Measurements from ENCODE around the gene FEZ2. TPM values are rescaled to one million over a fixed set of nuclear protein-coding genes. Genes with fewer than 3 reads are reported as not detected.
A peak's percentile ranks its signal among the peaks of the same experiment; 100 is the strongest.

FEZ2 gene
- total RNA-seq, 1 donor from 2014 or later: 48.5 TPM

DNA sequence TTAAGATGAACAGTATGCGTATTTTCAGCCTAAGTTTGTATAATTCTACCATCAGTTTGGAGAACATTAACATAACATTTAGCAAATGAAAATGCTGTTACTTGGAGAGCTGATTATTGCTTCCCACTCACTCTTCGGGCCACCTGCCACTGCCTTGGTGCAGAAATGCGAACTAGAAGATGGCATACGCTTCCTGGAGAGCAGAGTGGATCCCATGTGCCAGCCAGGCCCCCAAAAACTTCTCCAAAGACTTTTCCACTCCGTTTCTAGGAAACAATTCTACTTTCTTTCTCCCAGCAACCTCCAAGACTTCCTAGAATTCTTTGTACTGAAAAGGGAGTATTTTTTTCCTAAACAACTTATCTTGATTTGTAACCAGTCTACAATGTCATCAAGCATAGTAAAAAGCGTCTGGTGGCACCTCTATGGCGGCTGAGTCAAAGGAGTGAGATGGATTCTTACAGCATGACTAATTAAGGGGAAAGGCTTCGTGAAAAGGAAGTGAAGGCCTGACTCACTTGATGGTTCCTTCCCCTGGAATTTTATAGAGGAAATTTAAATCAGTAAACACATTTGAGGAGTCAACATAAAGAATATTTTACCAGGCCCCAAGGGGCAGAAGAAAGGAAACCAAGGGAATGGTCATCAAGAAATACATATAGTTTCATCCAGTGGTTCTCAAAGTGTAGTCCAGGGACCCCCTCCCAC is 36.6 kb downstream of the FEZ2 start:
- no peak for DNase-seq

DNA sequence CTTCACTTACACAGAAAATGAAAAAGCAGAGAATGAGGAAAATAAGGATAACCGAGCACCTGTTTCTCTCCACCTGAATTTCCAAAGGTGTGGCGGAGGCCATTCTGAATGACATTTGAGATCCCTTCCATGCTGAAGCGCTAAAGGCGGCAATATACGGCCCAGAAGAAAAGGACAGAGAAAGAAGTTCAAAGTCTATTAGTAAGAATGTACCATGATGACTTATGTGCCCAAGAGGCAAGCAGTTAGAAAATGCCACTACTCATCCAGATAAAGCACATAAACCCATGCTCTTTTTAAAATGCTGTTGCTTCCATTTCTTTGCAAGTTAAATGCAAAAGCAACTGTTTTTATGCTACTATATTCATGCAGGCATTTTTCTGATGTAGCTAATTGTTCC is 37.2 kb downstream of the FEZ2 start:
- no peak for DNase-seq

DNA sequence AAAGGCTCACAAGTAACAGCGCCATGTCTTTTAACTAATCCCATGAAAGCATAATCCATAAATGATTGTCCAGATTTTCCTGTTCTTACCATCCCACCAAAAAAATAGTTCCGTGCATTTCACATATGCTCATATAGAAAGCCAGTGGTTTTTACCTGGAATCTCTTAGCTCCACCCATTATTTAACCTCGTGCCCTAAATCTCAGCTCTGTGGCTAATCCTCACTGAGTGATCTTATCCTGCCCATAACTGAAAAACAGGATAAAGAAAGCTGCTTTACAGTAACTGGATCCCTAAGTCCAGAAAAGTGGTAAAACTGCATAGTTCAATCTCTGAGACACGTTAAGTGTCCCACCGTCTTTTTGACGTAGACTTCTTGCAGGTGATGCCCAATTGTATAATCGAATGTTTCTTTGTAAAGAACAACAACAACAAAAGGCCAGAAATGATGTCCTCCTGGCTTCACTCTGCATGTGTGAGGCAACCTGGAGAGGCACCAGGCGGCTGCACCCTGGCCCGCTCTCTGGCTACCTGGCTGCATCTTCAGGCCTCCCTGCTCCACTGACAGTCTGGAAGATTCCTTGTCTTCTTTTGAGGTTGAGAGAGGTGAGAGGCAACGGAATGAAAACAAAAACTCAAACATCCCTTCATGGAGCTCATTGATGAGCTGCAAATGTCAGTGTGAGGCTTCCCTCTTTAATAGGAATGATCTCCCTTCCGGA is 38.6 kb downstream of the FEZ2 start:
- DNase-seq: no peak

DNA sequence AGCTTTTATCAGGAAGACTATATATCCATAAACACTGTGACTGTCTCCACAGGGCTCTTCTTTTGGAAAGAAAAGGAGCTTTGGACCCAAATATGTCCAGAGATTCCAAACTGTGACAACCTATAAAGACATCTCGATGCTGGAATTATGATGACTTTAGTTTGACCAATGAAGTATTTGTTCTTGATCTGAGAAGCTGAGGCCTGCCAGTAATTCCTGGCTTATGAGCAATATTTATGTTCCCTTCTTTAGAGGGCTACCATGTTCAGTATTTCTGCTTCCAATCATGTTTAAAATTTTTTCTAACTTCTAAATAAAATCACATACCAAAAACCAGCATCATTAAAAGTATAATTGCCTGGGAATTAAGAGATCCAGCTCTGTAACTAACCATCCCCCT is 41.1 kb downstream of the FEZ2 start:
- DNase-seq: no peak

DNA sequence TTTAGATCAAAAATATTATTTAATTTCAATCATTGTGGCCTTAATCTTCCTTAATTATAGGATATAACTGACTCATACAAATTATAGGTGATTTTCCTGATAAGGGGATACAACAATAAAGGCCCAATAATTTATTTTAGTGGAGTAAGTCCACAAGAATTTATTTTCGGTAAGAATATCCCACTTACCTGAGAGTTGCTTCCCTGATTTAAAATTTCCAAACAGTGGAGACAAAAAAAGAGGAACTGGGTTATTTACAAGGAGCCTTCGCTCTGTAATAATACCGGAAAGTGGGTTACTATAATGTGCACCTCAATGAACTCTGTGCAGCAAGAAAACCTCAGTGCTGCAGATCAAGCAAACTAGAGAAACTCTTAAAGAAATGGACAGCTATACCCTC is 42.2 kb downstream of the FEZ2 start:
- no peak for DNase-seq

DNA sequence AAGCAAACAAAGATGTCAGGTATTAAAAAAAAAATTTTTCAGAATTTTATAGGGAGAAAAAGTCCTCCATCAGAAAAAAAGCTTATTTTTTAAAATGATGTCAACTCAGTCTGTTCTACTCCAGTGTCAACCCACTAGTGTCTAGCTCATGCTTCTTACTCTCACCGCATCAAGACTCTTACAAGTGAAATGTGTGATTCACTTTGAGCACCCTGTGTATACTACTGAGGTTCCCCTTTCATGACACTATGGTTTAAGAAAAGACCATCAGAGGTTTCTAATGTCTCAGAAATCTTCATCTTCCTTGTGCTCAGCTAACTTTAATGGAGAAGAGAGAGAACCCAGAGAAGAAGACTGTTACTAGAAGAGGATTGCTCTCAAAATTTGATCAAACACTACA is 43.4 kb downstream of the FEZ2 start:
- DNase-seq: no peak

DNA sequence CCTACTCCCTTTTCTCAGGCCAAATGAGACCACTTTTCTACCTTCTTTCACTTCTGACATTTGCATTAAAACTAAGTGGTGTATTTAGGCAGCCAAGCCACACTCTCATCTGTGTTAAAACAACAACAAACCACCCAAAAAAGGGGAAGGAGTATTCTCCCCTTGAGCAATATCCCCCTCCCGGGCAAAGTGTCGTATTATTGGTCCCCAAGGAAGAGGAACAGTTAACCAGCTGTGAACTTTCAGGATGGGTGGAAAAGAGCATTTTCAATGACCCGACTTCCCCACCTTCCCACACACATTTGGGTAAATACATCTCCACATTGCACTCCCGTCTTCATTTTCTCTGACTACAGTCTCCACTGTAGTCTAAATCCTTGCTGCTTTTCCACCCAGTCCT is 44.3 kb downstream of the FEZ2 start:
- no peak for DNase-seq

DNA sequence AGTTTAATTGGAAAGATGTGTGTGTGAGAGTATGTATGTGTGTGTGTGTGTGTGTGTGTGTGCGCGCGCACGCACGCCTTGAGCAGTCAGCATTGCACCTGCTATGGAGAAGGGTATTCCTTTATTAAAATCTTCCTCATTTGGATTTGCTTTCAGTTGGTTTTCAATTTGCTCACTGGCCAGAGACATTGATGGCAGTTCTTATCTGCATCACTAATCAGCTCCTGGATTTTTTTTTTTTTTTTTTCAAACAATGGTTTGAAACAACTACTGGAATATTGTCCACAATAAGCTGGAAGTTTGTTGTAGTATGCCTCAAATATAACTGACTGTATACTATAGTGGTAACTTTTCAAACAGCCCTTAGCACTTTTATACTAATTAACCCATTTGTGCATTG is 48.0 kb downstream of the FEZ2 start:
- DNase-seq: no peak

DNA sequence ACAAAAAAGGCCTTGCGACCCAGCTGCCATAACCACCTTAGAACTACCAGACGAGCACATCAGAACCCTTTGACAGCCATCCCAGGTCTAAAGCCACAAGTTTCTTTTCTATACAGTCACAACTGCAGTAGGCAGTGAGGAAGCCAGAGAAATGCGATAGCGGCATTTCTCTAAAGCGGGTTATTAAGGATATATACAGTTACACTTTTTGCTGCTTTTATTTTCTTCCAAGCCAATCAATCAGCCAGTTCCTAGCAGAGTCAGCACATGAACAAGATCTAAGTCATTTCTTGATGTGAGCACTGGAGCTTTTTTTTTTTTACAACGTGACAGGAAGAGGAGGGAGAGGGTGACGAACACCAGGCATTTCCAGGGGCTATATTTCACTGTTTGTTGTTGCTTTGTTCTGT is 48.8 kb downstream of the FEZ2 start:
- peak; percentile 19 for DNase-seq

DNA sequence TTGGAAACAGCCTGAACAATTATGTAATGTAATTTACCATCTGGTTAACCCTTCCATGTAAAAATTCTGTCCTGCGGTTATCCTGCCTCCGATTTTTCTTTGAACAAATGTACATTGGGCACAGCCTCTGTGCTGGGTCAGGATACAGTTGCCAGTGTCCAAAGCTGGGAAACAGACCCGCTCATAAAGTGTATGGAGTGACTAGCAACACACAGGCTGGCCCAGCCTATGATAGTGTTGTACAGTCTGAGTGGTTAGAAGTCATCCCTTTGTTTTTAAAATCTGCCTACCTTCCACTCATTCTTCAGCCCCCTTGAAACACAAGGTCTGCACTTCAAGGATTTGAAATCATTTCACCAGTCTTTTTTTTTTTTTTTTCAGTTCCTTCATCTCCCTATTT is 50.1 kb downstream of the FEZ2 start:
- DNase-seq: no peak

DNA sequence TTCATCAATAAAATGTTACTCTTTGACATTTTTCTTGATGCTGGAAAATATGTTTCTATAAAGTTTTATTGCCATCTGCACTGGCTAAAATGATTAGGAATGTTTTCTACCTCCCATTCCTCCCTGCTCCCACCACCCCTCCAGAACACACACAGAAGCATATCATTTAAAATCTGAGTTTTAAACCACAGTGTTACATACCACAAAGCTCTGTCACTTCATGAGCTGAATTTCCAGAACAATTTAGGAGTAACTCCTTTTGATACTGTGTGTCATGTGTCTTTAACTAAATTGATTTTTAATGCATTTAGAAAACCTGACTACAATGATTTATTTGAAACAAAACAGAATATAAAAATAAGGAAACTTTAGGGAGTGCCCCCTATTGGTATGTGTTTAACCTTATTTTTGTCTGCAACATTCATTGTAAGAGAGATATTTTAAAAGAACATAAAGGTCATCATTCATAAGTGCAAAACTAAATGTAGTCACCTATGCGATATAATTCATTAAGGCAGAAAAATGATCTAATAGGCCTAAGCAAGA is 52.0 kb downstream of the FEZ2 start:
- DNase-seq: no peak

DNA sequence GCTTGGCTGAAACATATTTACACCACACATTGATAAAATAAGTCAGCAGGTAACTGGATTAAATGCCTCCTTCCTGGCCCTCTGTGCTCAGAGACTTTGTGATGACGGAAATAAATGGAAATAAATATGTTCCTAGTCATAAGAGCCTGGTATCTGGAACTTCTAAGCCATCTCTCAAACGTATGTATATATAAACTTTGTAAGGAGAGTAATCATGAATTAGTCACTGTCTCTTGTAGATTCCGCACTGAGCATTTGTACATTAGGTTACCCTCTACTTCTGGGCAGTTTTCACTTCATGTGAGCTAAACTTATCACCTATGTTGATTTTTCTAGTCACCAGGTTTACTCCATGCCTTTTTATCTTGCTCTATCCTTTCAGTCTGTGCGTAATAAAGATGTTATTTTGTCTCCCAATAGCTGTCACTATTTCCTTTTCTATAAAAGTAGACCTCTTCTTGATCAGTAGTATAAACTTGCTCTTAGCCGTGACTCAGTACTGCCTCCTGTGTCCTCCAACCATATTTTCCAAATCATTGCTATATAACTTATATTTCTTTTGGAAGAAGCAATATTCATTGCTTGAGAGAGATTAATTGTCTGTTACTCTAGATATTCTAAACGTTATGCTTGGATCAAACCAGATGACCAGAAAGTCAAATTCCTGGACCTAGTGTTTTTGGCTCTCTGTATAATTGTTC is 53.2 kb downstream of the FEZ2 start:
- DNase-seq: no peak

DNA sequence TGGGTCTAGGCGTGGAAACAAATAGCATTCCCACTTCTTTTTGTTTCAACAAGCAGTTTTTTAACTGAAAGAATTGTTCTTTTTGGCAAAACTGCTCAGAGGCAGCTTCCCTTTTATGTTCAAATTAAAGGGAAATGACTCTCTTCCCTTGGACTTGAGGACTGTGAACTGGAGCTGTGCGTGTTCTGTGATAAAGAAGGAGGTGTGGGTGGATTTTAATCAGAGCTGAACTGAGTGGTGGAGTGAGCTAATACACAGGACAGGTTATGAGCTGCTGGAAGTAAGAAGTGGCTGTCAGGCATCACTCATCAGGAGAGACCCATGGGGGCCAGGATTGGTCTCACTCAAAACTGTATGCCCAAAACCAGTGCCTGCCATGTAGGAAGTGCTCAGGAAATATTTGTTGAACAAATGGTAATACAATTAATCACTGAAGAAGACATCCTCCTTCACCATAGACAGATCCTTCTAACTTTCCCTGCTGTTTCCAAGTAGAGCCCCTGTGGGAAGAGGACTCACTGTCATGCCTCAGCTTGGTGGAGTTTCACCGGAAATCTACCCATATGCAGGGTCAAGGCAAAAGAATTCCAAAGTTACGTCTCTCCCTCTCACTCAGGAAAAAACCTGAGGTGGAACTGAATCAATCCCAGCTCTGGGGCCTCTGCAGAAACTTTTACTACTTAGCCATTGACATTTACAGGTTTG is 55.9 kb downstream of the FEZ2 start:
- DNase-seq: no peak

DNA sequence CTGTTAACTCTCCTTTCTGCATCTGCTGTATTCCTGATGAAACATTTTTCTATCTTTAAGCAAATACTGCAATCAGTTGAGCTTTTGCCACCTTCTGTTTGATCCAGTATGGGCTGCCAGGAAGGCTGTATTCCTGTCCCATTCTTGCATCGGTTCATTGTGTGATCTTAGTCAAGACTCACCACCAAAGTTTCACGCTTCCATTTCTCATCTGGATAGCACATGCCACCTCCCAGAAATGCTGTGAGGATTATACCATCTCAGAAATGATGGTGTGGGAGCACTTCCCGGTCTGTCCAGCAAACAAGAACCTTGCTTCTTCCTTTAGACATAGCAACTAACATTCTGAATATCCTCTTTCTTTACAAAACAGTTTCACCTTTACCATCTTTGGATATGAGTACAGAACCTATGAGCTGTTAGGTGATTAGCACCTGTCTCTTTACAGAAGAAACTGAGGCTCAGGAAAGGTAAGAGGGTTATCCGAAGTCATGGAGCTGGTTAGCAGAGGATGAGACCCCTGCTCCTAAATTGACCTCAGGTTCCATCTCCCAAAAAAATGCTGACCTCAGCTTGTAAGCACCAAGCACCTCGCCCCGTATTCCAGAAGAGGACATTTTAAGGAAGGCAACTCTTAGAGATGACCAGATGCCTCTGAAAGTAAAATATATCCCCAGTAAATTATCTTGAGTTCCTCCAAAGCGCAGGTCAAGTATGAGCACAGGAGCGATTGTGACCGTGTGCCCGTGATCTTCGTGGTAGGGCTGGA is 56.8 kb downstream of the FEZ2 start:
- no peak for DNase-seq

DNA sequence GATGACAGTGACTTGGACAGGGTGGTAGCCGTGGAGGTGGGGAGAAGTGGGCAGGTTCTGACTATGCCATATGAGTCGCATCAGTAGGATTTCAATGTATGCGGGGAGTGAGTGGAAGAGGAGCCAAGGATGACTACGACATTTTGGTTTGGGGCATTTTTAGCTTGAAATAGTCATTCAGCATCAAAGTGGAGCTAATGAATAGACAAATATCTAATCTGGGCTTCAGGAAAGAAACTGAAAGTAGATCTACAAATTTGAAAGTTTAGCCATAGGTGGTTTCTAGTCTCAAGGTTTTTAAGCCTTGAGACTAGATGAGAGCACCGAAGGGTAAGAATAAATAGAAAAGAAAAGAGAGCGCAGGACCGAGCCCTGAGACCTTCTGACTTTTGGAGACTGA is 58.3 kb downstream of the FEZ2 start:
- DNase-seq: no peak

DNA sequence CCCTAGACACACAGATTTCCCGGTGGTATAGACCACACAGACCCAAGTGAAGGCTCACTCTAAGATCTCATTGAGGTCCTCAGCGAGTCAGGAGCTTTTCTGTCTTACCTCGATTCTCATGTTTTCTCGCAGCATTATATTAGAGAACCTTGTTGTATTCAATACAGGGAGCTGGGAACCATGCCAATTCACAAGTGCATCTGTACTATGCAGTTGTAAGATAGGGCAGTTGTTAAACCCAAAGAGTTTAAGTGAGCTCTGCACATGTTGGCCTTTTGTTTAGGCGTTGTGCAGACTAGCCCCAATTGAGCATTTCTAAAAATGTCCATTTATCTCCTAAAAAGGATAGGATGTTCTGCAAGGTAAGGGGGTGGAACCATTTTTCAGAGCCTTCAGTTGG is 59.6 kb downstream of the FEZ2 start:
- DNase-seq: no peak

DNA sequence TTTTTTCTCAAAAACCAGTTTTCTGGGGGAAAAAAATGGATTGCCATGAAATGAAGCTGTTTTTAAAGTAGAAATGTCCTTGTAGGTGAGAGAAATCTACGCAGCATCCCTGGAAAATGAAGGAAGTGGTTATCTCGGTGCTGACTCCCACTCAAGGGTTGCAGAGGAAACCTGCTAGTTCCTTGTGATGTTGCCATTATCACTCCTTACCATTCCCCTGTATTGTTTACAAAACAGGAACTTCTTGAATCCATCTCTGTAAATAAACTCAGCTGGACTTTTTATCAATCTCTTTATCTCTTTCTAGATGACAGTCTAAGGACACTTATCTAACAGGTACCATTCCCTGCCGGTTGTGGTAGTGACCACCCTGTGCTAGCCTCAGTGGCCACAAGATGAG is 61.2 kb downstream of the FEZ2 start:
- DNase-seq: no peak

DNA sequence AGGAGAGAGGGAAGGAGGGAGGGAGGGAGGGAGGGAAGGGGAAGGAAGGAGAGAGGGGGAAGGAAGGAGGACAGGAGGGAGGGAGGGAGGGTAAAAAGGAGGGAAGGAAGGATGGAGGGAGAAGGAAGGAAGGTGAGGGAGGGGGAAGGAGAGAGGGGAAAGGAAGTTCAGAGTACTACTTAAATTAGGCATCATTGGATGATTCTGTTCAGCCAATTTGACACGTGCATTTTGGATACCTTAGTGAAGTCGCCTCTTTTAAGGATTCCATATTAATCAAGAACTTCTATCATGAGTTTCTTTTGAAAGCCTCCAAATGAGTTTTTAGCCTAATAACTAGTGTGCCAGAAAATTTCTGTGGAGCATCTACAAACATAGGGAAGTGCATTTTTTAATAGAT is 62.9 kb downstream of the FEZ2 start:
- no peak for DNase-seq

DNA sequence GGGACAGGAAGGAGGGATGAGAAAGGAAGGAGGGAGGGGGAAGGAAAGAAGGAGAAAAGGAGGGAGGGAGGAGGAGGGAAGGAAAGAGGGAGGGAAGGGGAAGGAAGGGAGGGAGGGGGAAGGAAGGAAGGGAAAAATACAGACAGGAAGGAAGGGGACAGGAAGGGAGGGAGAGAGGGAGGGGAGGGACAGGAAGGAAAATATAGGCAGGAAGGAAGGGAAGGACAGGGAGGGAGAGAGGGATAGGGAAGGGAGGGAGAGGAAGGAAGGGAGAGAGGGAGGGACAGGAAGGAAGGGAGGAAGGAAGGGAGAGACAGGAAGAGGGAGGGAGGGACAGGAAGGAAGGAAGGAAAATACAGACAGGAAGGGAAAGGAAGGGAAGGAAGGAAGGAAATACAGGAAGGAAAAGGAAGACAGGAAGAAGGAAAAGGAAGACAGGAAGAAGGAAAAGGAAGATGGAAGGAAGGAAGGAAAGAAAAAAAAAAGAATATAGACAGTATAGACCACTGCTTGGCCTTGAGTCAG is 63.6 kb downstream of the FEZ2 start:
- no peak for DNase-seq

DNA sequence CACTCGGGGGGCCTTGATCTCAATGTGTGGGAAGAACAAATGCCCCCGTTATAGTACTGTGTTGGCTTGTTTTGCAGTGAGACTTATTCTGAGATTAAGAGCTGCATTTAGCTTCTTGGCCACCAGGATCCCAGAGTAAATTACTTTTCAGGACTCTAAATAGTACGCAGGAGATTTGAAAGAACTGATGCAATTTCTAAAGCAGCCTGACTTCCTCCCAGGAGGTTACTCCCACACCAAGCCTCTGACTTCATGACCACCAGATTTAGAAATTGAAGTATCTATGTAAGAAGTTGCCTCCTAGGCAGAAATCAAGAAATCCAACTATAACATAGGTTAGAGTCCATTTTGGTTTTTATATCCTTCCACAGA is 67.0 kb downstream of the FEZ2 start:
- no peak for DNase-seq

DNA sequence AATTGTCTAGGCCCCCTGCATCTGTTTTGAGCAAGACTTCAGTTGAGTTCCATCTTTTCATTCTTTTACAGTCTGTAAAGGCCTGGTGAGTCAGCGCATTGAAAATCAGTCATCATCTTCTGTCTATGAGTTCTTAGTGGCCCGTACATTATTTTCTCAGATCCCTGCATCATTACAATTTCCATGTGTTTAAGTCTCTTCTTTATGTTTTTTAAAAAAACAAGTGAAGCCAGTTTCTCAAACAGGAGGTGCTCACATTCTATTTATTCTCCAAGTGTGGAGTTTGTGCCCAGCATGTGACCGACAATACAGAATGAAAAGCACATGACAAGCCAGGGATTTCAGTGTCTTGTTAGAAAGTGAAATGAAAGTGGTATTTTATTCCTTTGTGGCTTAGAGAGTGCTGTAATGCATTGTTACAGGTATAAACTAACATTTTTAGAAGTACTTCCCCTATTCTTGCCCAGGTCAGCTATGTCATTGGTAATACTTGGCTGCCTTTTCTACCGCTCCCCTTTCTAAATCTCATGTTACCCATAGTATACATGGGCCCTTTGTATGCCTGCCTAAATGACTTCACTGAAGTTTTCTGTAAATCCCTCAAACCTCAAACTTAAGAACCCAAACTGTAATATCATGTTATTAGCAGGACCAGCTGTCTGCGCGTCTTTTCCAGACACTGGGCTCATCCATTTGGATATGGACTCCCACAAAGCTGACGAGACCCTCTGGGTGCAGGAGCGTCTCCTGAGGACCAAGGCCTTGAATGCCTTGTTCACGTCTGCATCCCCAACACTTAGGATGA is 67.6 kb downstream of the FEZ2 start:
- DNase-seq: no peak
